ENCODE measurements around the gene TMEM176A.
"Not testable (repeated sequence)": the region's sequence is repeated elsewhere in the genome, so short reads cannot be mapped to it uniquely, and the experiment has no call there.

The TMEM176A gene

DNA sequence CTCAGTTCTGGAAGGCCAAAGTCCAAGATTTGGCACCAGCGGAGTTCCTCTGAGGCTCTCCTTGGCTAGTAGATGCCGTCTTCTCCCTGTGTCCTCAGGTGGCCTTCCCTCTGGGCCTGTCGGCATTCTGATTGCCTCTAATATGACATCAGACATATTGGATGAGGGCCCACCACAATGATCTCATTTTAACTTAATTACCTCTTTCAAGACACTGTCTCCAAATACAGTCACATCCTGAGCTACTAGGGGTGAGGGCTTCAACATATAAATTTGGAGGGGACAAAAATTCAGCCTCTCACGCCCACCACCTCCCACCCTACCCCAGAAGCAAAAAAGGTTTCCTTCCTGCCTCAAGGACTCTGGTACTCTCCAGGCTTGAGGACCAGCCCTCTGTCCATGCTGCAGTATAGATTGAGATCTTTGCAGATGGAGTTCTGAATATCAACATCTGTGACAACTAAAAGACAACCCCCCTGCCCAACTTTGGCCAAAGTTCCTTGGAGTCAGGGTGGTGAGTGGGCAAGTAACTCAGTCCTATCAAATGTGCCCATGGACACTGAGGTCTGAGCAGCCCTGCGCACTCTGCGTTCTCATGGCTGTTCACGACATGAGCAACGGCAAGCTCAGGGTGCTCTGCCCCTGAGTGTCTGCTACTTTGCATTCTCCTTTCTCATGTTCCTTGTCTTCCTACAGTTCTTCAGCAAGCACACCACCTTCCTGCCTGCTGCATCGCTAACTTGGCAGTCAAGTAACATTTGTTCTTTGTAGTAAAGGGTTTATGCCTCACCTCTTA lies 11.9 kb upstream of the TMEM176A start:
- DNase-seq, result no peak

- no peak for DNase-seq
Observed at GRCh38 chr7:150790416-150791075, 10.0 kb upstream of the TMEM176A start.

DNA sequence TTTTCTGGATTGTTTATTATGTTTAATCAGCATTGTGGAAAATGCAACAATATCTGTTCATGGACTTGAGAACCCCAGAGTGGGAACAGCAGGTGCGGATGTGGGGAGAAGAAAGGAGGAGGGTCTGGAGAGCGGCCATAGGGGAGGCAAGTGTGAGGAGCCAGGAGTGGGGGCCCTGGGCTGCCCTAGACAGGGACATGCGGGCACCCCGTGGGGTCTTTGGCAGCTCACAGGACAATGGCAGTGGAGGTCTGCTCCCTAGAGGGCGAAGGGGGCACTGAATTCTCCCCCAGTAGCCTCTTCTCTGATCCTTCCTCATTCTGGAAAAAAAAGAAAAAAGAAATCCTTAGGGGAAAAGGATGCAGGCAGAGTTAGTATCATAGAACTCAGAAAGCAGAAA lies 9.3 kb upstream of the TMEM176A start:
- no peak for DNase-seq

DNA sequence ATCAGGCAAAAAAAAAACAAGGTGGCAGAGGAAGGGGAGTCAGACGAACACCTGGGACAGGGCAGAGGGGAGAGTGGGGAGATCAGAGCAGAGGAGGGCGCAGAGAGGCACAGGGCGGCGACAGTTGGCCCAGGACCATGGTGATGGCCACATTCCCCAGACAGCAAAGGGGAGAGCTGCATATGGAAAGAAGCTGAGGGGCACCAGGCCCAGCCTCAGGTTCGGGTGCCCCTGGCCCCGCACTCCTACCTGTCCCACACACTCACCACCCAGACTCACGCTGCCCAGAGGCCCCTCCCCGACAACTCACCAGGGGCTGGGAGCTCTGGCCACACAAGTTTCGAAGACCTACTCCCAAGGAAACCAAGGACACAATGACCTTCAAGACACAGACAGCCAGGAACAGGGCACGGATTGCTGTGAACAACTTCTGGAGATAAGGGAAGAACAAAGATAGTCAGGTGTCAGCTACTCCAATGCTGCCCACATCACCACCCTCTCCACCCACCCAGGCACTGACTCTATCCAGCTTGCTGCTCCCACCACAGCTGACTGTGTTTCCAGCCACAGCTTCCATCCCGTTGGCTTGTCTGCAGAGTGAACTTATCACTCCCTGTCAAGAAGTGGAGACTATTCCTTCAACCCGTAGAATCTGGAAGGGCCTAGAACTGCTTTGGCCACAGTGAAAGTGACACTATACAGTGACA lies 8.7 kb upstream of the TMEM176A start:
- DNase-seq, result no peak

DNA sequence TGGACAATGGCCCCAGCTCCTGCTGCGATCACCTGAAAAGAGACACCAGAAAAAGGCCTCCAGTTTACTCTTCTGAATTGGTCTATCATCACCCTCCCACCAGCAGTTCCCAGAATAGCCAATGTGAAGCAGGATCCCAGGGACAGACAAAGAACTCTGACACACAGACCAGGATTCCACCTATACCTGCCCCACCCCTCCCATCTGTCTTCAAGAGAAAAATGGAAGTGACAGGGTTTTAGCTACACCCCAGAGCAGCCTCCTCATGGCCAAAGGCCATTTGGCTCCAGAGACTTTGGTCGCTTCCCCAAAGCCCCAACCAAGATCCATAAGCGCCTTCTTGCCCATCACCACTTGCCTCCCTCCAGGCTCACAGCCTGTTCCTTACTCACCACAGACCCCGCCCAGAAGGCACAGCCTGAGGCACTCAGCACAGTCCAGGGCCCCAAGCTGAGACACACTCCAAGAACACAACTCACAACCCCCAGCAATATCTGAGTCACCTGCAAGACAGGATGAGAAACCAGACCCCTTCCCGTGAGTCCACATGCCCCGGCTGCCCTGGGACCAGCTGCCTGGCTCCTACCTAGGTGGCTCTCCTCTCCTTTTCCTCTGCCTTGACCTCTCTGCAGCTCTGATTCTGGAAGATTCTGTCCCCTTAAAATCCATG lies 6.9 kb upstream of the TMEM176A start:
- DNase-seq, result no peak

DNA sequence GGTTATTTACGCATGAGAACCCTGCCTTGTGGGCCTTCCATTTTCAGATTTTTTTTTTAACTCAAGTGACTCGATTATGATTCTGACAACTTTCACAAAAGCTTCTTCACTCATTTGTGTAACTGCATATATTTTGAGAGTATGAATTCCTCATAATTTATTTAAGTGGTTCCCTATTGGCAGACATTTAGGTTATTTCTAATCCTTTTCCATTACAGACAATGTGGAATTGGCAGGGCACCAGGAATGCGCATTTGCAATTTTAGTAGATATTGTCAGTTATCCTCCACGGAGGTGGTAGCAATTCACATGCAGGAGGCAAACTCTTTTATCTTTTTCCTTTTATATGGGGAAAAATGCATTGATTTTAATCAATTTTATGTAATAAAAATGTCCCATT lies 2.9 kb upstream of the TMEM176A start:
- no peak for DNase-seq

- no peak for DNase-seq
Observed at GRCh38 chr7:150799156-150799555, 1.4 kb upstream of the TMEM176A start.

DNA sequence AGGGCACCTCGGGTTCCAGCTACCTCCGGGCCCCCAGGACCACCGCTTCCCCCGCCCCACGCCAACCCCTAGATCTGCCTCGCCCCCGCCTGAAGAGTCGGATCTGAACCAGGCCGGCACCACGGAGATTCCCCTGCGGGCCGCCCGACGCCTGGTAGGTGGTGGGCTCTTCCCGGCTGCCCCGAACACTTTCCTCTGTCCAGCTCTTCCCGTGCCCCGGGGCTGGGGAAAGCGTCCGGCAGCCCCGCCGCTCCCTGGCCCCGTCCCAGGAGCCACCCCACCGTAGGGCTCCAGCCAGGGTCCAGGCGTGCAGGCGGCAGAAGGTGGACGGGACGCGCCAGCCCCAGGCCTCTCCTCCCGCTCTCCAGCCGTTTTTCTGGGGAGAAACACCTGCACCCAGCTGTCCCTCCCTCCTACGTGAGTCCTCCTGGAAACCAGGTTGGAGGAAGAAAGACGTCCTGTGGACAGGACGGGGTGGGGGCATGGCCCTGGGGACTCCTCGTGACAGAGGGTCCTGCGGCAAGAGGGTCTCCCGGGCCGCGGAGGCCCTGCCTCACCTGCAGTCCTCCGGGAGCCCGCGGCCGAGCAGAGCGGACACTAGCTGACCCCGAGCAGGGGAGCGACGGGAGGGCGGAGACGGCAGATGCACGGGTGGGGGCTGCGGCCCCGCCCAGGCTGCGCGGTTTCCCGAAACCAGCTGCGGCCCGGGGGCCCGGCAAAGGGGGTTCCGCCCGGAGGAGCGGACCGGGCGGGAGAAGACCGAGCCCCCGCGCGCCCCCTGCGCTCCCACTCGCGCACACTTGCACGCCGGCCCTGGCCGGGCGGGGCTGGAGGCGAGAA lies 608 bp upstream of the TMEM176A start, which contains the start of gene TMEM176B:
Gene TMEM176B (minus strand): TSS at position 624 of the 840 bp plus-strand sequence. CDS start 3,795 bp downstream, outside the sequence.
- DNase-seq, result no peak

- no peak for DNase-seq
Observed at GRCh38 chr7:150801242-150801945, 825 bp downstream of the TMEM176A start.

GRCh38 chr7:150801946-150802771 lies 1.6 kb downstream of the TMEM176A start:
- no peak for DNase-seq

GRCh38 chr7:150803161-150803860 lies 2.7 kb downstream of the TMEM176A start:
- no peak for DNase-seq

GRCh38 chr7:150804802-150805201 lies 4.2 kb downstream of the TMEM176A start:
- DNase-seq, result no peak

- no peak for DNase-seq
Observed at GRCh38 chr7:150805864-150806263, 5.3 kb downstream of the TMEM176A start.

GRCh38 chr7:150806454-150806853 lies 5.9 kb downstream of the TMEM176A start:
- no peak for DNase-seq

- DNase-seq, result no peak
Observed at GRCh38 chr7:150806863-150807262, 6.3 kb downstream of the TMEM176A start.

- not testable (repeated sequence) for DNase-seq
Observed at GRCh38 chr7:150807616-150808438, 7.3 kb downstream of the TMEM176A start.

DNA sequence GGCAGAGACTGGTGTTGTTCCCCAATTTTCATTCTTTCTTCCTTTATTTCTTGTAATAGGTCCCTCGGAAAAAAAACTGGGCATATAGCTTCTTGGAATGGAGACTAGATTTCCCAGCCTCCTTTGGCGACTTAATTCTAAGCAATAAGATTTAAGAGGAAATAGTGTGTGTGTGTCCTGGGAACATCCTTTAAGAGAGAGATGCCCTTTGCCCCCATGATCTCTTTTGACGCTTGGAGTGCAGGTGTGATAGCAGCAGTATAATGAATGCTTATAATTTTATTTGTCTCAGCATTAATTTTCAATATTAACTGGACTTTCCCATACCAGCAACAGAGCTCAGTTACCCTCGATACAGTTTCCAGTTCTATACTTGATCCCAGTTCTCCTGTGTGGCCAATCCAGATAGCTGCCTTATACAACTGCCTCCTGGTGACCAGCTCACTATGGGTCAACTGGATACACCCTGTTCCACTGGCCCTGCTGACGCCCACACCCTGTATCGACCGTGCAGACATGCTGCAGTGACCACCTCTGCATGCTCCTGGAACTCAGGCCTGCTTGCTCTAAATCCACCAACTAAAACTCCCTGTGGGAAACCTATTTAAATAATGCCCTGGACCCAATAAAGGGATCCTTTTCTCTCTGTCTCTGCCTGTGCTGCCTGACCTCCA lies 13.9 kb downstream of the TMEM176A start:
- no peak for DNase-seq

- no peak for DNase-seq
Observed at GRCh38 chr7:150818971-150819370, 18.4 kb downstream of the TMEM176A start.

All from activated CD4-positive, alpha-beta T cell treated with anti-CD3 and anti-CD28 coated beads, Interleukin-2, amount 50 U/mL, for 4 hours (primary cell).